ENCODE data around the gene YBEY. TPM values are rescaled to one million over a fixed set of nuclear protein-coding genes. Genes with fewer than 3 reads are reported as not detected.

Gene YBEY
- total RNA-seq, 1 donor from 2014 or later, result 32.9 TPM

GRCh38 chr21:46311568-46311967, 25.4 kb downstream of the YBEY start:
- H3K4me3 ChIP-seq (ENCODE audit: low read length in 3 of 3), result no peak overlapping the region
- no peaks in the 10 kb centered on the region for H3K36me3 ChIP-seq (ENCODE audit: control insufficient read depth in 3 of 3, insufficient read depth in 3 of 3, low read length in 3 of 3)
- no peaks in the 10 kb centered on the region for H3K4me1 ChIP-seq (ENCODE audit: control insufficient read depth in 3 of 3, insufficient read depth in 3 of 3, low read length in 3 of 3)
- no peaks in the 10 kb centered on the region for H3K27me3 ChIP-seq (ENCODE audit: control insufficient read depth in 3 of 3, insufficient read depth in 3 of 3, low read length in 3 of 3)
- H3K9me3 ChIP-seq (ENCODE audit: control insufficient read depth in 3 of 3, low read length in 3 of 3), result no peaks in the 10 kb centered on the region
- H3K9ac ChIP-seq (ENCODE audit: low read depth in 1 of 3, low read length in 3 of 3), result no peak overlapping the region
- no peak overlapping the region for H3K27ac ChIP-seq (ENCODE audit: low read depth, low read length)

DNA sequence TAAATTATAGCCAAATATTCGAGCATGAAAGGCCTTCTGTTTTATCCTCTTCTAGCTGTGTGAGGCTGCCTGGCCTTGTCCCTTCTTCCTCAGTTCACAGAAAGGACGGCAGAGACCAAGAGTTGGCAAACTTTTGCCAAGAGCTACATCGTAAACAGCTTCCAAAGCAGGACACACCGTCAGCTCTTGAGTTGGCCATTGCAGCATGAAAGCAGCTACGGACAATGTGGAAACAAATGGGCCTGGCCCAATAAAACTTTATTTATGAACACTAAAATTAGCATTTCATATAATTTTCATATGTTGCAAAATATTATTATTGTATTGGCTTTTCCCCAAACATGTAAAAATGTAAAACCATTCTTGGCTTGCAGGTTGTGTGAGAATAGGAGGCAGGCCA, 26.8 kb downstream of the YBEY start:
- H3K36me3 ChIP-seq (ENCODE audit: control insufficient read depth in 3 of 3, insufficient read depth in 3 of 3, low read length in 3 of 3), result no peaks in the 10 kb centered on the region
- no peak overlapping the region for H3K27ac ChIP-seq (ENCODE audit: low read depth, low read length)
- H3K4me1 ChIP-seq (ENCODE audit: control insufficient read depth in 3 of 3, insufficient read depth in 3 of 3, low read length in 3 of 3), result no peaks in the 10 kb centered on the region
- no peak overlapping the region for H3K4me3 ChIP-seq (ENCODE audit: low read length in 3 of 3)
- H3K9me3 ChIP-seq (ENCODE audit: control insufficient read depth in 3 of 3, low read length in 3 of 3), result no peaks in the 10 kb centered on the region
- H3K9ac ChIP-seq (ENCODE audit: low read depth in 1 of 3, low read length in 3 of 3), result no peak overlapping the region
- H3K27me3 ChIP-seq (ENCODE audit: control insufficient read depth in 3 of 3, insufficient read depth in 3 of 3, low read length in 3 of 3), result no peaks in the 10 kb centered on the region

- H3K36me3 ChIP-seq (ENCODE audit: control insufficient read depth in 3 of 3, insufficient read depth in 3 of 3, low read length in 3 of 3), result no peaks in the 10 kb centered on the region
- no peaks in the 10 kb centered on the region for H3K27me3 ChIP-seq (ENCODE audit: control insufficient read depth in 3 of 3, insufficient read depth in 3 of 3, low read length in 3 of 3)
- H3K9ac ChIP-seq (ENCODE audit: low read depth in 1 of 3, low read length in 3 of 3), result no peak overlapping the region
- H3K4me3 ChIP-seq (ENCODE audit: low read length in 3 of 3), result no peak overlapping the region
- H3K9me3 ChIP-seq (ENCODE audit: control insufficient read depth in 3 of 3, low read length in 3 of 3), result no peaks in the 10 kb centered on the region
- no peak overlapping the region for H3K27ac ChIP-seq (ENCODE audit: low read depth, low read length)
- no peaks in the 10 kb centered on the region for H3K4me1 ChIP-seq (ENCODE audit: control insufficient read depth in 3 of 3, insufficient read depth in 3 of 3, low read length in 3 of 3)
These were observed 28.4 kb downstream of the YBEY start for GRCh38 chr21:46314441-46315020.

DNA sequence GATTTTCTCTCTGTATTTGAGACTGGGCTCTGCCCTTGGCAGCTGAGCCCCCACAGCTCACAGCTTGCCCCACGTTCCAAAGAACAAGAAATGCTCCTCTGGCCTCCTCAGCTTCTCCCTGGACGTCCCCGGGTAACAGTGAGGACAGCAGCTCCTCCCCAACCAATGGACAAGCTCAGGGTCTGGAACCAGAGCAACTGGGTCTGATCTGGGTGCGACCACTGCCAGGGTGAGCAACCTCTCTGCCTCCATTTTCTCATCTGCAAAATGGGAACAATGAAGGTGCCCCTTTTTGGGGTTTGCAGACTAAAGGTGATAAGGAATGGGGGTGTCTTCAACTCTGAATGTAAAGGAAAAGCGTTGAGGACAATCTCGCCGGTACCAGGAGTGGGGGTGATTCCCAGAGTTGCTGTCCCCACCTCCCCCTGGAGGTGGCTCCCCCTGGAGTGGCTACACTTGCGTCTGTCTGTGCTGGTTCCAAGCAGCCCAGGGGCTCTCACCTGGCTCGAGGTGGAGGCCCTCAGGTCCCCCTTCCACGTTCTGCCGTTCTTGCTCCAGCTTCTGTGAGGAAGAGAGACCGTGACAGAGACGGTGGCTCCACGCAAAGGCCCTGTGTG, 30.7 kb downstream of the YBEY start:
- H3K4me3 ChIP-seq (ENCODE audit: low read length in 3 of 3), result no peak overlapping the region
- no peak overlapping the region for H3K27ac ChIP-seq (ENCODE audit: low read depth, low read length)
- H3K9me3 ChIP-seq (ENCODE audit: control insufficient read depth in 3 of 3, low read length in 3 of 3), result no peaks in the 10 kb centered on the region

GRCh38 chr21:46317710-46318463, 31.7 kb downstream of the YBEY start:
- no peak overlapping the region for H3K4me3 ChIP-seq (ENCODE audit: low read length in 3 of 3)
- no peaks in the 10 kb centered on the region for H3K9me3 ChIP-seq (ENCODE audit: control insufficient read depth in 3 of 3, low read length in 3 of 3)
- peaks cover 10 to 18% (median 10%) of the 10 kb centered on the region in 3 donors for H3K4me1 ChIP-seq (ENCODE audit: control insufficient read depth in 3 of 3, insufficient read depth in 3 of 3, low read length in 3 of 3)
- H3K9ac ChIP-seq (ENCODE audit: low read depth in 1 of 3, low read length in 3 of 3), result peak overlapping the region in 1 of 3 donors; percentile 25
- no peaks in the 10 kb centered on the region for H3K36me3 ChIP-seq (ENCODE audit: control insufficient read depth in 3 of 3, insufficient read depth in 3 of 3, low read length in 3 of 3)
- H3K27me3 ChIP-seq (ENCODE audit: control insufficient read depth in 3 of 3, insufficient read depth in 3 of 3, low read length in 3 of 3), result no peaks in the 10 kb centered on the region
- H3K27ac ChIP-seq (ENCODE audit: low read depth, low read length), result no peak overlapping the region

More for the DNA sequence above, 30.7 kb downstream of the YBEY start:
- Histone ChIP-seq H3K27me3 (ENCODE audit: control insufficient read depth in 3 of 3, insufficient read depth in 3 of 3, low read length in 3 of 3) (no peaks in the 10 kb centered on the region), H3K36me3 (ENCODE audit: control insufficient read depth in 3 of 3, insufficient read depth in 3 of 3, low read length in 3 of 3) (no peaks in the 10 kb centered on the region), H3K4me1 (ENCODE audit: control insufficient read depth in 3 of 3, insufficient read depth in 3 of 3, low read length in 3 of 3) (peaks cover 0 to 7% (median 0%) of the 10 kb centered on the region in 3 donors), H3K9ac (ENCODE audit: low read depth in 1 of 3, low read length in 3 of 3) (no peak overlapping the region)

GRCh38 chr21:46318464-46318845, 32.3 kb downstream of the YBEY start:
- Histone ChIP-seq H3K9me3 (ENCODE audit: control insufficient read depth in 3 of 3, low read length in 3 of 3) (no peaks in the 10 kb centered on the region), H3K4me3 (ENCODE audit: low read length in 3 of 3) (no peak overlapping the region), H3K27ac (ENCODE audit: low read depth, low read length) (no peak overlapping the region), H3K36me3 (ENCODE audit: control insufficient read depth in 3 of 3, insufficient read depth in 3 of 3, low read length in 3 of 3) (no peaks in the 10 kb centered on the region), H3K27me3 (ENCODE audit: control insufficient read depth in 3 of 3, insufficient read depth in 3 of 3, low read length in 3 of 3) (no peaks in the 10 kb centered on the region), H3K9ac (ENCODE audit: low read depth in 1 of 3, low read length in 3 of 3) (peak overlapping the region in 1 of 3 donors; percentile 25), H3K4me1 (ENCODE audit: control insufficient read depth in 3 of 3, insufficient read depth in 3 of 3, low read length in 3 of 3) (peaks cover 15 to 23% (median 15%) of the 10 kb centered on the region in 3 donors)

- Histone ChIP-seq H3K9ac (ENCODE audit: low read depth in 1 of 3, low read length in 3 of 3) (no peak overlapping the region), H3K27me3 (ENCODE audit: control insufficient read depth in 3 of 3, insufficient read depth in 3 of 3, low read length in 3 of 3) (no peaks in the 10 kb centered on the region), H3K36me3 (ENCODE audit: control insufficient read depth in 3 of 3, insufficient read depth in 3 of 3, low read length in 3 of 3) (no peaks in the 10 kb centered on the region), H3K4me3 (ENCODE audit: low read length in 3 of 3) (no peak overlapping the region), H3K9me3 (ENCODE audit: control insufficient read depth in 3 of 3, low read length in 3 of 3) (no peaks in the 10 kb centered on the region), H3K4me1 (ENCODE audit: control insufficient read depth in 3 of 3, insufficient read depth in 3 of 3, low read length in 3 of 3) (peaks cover 15 to 25% (median 15%) of the 10 kb centered on the region in 3 donors), H3K27ac (ENCODE audit: low read depth, low read length) (no peak overlapping the region)
These were observed 33.0 kb downstream of the YBEY start for GRCh38 chr21:46319186-46319585.

- Histone ChIP-seq H3K9me3 (ENCODE audit: control insufficient read depth in 3 of 3, low read length in 3 of 3) (no peaks in the 10 kb centered on the region), H3K9ac (ENCODE audit: low read depth in 1 of 3, low read length in 3 of 3) (no peak overlapping the region), H3K4me3 (ENCODE audit: low read length in 3 of 3) (no peak overlapping the region), H3K27me3 (ENCODE audit: control insufficient read depth in 3 of 3, insufficient read depth in 3 of 3, low read length in 3 of 3) (no peaks in the 10 kb centered on the region), H3K36me3 (ENCODE audit: control insufficient read depth in 3 of 3, insufficient read depth in 3 of 3, low read length in 3 of 3) (no peaks in the 10 kb centered on the region), H3K27ac (ENCODE audit: low read depth, low read length) (no peak overlapping the region), H3K4me1 (ENCODE audit: control insufficient read depth in 3 of 3, insufficient read depth in 3 of 3, low read length in 3 of 3) (peaks cover 16 to 31% (median 19%) of the 10 kb centered on the region in 3 donors)
These were observed 34.2 kb downstream of the YBEY start for GRCh38 chr21:46320331-46320801.

GRCh38 chr21:46322351-46323226, 36.4 kb downstream of the YBEY start:
- H3K36me3 ChIP-seq (ENCODE audit: control insufficient read depth in 3 of 3, insufficient read depth in 3 of 3, low read length in 3 of 3), result peaks cover 0 to 3% (median 2%) of the 10 kb centered on the region in 3 donors
- no peaks in the 10 kb centered on the region for H3K9me3 ChIP-seq (ENCODE audit: control insufficient read depth in 3 of 3, low read length in 3 of 3)
- no peak overlapping the region for H3K27ac ChIP-seq (ENCODE audit: low read depth, low read length)
- peaks cover 20 to 35% (median 23%) of the 10 kb centered on the region in 3 donors for H3K4me1 ChIP-seq (ENCODE audit: control insufficient read depth in 3 of 3, insufficient read depth in 3 of 3, low read length in 3 of 3)
- H3K27me3 ChIP-seq (ENCODE audit: control insufficient read depth in 3 of 3, insufficient read depth in 3 of 3, low read length in 3 of 3), result no peaks in the 10 kb centered on the region
- peak overlapping the region; percentile 69 to 82 (median 75) for H3K9ac ChIP-seq (ENCODE audit: low read depth in 1 of 3, low read length in 3 of 3)
- H3K4me3 ChIP-seq (ENCODE audit: low read length in 3 of 3), result peak overlapping the region; percentile 78 to 85 (median 83)
